ENCODE measurements around the gene MYL3. TPM values are rescaled to one million over a fixed set of nuclear protein-coding genes. Genes with fewer than 3 reads are reported as not detected.

The MYL3 gene
- total and polyA plus RNA-seq, 2 experiments from 2014 or later: not detected

DNA sequence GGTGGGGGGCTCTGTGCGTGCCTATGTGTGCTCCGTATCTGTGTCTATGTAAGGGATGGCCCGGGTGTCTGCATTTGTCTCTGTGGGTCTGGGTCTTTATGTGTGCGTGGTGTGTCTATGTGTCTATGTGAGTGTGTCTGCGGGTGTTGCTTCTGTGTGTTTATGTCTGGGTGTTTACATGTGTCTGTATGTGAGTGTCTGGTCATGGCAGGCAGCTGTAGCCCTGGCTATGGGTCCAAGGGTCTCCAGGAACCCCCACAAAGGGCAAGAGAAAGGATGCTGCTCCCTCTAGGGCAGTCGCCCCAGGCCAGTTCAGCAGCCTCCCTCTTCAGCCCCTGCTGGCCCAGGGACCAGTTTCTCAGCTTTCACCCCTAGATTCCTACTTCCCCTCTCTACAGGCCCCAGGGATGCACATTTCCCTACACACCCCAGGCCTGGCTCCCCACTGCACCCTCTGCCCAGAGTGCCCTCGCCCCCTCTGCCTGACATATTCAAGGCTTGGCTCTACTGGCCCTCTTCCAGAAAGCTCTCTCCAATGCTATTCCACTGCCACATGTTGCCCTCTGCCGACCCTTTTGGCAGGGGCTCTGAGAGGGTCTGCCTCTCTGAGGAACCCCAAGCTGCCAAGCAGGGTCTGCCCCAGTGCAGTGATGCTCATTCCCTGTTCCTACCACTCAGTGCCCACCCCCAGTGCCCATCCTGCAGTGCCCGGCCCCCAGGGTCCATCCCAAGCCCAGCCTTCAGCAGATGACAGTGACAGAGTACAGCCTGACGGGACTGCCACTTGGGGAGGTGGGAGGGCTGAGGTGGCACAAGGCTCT lies 1.0 kb upstream of the MYL3 start (continued):
- no peak for TF ChIP-seq JUNB (IDR thresholded peaks at IDR 0.05; ENCODE audit: unreplicated experiment)
- TF ChIP-seq EZH2phosphoT487 (IDR thresholded peaks at IDR 0.05; ENCODE audit: unreplicated experiment): no peak
- no peak for TF ChIP-seq STAT1 (IDR thresholded peaks at IDR 0.05; ENCODE audit: unreplicated experiment)
- TF ChIP-seq, protein P1, sequence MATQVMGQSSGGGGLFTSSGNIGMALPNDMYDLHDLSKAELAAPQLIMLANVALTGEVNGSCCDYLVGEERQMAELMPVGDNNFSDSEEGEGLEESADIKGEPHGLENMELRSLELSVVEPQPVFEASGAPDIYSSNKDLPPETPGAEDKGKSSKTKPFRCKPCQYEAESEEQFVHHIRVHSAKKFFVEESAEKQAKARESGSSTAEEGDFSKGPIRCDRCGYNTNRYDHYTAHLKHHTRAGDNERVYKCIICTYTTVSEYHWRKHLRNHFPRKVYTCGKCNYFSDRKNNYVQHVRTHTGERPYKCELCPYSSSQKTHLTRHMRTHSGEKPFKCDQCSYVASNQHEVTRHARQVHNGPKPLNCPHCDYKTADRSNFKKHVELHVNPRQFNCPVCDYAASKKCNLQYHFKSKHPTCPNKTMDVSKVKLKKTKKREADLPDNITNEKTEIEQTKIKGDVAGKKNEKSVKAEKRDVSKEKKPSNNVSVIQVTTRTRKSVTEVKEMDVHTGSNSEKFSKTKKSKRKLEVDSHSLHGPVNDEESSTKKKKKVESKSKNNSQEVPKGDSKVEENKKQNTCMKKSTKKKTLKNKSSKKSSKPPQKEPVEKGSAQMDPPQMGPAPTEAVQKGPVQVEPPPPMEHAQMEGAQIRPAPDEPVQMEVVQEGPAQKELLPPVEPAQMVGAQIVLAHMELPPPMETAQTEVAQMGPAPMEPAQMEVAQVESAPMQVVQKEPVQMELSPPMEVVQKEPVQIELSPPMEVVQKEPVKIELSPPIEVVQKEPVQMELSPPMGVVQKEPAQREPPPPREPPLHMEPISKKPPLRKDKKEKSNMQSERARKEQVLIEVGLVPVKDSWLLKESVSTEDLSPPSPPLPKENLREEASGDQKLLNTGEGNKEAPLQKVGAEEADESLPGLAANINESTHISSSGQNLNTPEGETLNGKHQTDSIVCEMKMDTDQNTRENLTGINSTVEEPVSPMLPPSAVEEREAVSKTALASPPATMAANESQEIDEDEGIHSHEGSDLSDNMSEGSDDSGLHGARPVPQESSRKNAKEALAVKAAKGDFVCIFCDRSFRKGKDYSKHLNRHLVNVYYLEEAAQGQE (IDR thresholded peaks at IDR 0.05; ENCODE audit: unreplicated experiment): no peak
- TF ChIP-seq EZH2 (IDR thresholded peaks at IDR 0.05; ENCODE audit: low read depth, unreplicated experiment): no peak
- no peak for TF ChIP-seq POLR2AphosphoS5 (IDR thresholded peaks at IDR 0.05; ENCODE audit: low read depth)
- TF ChIP-seq NANOG (IDR thresholded peaks at IDR 0.05; ENCODE audit: borderline replicate concordance): no peak
- TF ChIP-seq ZNF114 (CRISPR knock-in tag; IDR thresholded peaks at IDR 0.05): no peak

DNA sequence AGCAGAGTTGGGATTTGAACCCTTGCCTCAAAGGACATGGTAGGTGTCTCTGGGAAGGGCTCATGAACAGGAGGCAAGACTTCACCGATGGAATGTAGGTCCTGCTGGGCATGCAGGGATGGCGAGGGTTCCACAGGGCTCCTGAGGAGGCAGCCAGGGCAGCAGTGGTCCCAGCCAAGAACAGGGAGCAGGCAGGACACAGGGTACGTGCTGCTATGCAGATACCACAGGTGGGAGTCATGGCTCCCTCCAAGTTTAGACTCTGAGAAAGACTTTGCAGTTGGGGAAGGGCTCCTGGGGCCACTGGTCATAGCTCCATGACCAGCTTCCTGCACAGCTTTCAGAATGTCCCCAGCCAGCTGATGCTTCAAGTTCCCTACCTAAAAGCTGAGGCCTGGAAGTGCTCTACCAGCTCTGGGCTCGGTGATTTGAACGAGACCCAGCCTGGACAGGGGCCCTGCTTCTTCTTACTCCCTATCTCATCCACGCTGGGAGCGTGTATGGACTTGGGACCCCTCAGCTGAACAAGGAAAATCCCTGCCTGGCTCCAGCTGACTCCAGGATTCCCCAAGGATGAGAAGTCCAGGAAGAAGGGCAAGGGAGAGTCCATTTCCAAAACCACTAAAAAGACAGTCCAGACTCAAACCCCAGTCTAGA lies 747 bp downstream of the MYL3 start:
- peaks cover 11% of the 10 kb centered on the region for H3K27me3 Mint-ChIP-seq (ENCODE audit: insufficient read depth, low read depth, poor library complexity)
- Histone ChIP-seq H3K4me2 (no peak overlapping the region), H3K36me3 (ENCODE audit: insufficient read depth) (no peaks in the 10 kb centered on the region), H3K4me1 (ENCODE audit: insufficient read depth) (no peaks in the 10 kb centered on the region), H3K9me2 (ENCODE audit: insufficient read depth) (no peaks in the 10 kb centered on the region), H3K79me2 (replicated peaks; ENCODE audit: insufficient read depth) (no peaks in the 10 kb centered on the region), H4K20me1 (replicated peaks; ENCODE audit: insufficient read depth) (no peaks in the 10 kb centered on the region), H2AFZ (no peak overlapping the region), H3F3A (replicated peaks; ENCODE audit: low read depth) (no peaks in the 10 kb centered on the region), H3K27me3 (ENCODE audit: insufficient read depth) (no peaks in the 10 kb centered on the region), H3K4me3 (no peak overlapping the region), H3K27ac (ENCODE audit: low read depth) (no peak overlapping the region)
- no peaks in the 10 kb centered on the region for H3K36me3 Mint-ChIP-seq (ENCODE audit: low read depth)
- DNase-seq (ENCODE audit: low spot score) (no peak), ATAC-seq (no peak)
- H3K4me3 Mint-ChIP-seq: no peak overlapping the region
- H3K9me3 Mint-ChIP-seq: no peaks in the 10 kb centered on the region
- no peak overlapping the region for H3K27ac Mint-ChIP-seq
- no peaks in the 10 kb centered on the region for H3K4me1 Mint-ChIP-seq
- TF ChIP-seq EZH2 (IDR thresholded peaks at IDR 0.05; ENCODE audit: low read depth, unreplicated experiment) (no peak), ZNF331 (CRISPR knock-in tag; IDR thresholded peaks at IDR 0.05; ENCODE audit: low read depth) (no peak), EZH2phosphoT487 (IDR thresholded peaks at IDR 0.05; ENCODE audit: unreplicated experiment) (no peak), ZNF114 (CRISPR knock-in tag; IDR thresholded peaks at IDR 0.05) (no peak), JUNB (IDR thresholded peaks at IDR 0.05; ENCODE audit: unreplicated experiment) (no peak)
- TF ChIP-seq, protein P2, sequence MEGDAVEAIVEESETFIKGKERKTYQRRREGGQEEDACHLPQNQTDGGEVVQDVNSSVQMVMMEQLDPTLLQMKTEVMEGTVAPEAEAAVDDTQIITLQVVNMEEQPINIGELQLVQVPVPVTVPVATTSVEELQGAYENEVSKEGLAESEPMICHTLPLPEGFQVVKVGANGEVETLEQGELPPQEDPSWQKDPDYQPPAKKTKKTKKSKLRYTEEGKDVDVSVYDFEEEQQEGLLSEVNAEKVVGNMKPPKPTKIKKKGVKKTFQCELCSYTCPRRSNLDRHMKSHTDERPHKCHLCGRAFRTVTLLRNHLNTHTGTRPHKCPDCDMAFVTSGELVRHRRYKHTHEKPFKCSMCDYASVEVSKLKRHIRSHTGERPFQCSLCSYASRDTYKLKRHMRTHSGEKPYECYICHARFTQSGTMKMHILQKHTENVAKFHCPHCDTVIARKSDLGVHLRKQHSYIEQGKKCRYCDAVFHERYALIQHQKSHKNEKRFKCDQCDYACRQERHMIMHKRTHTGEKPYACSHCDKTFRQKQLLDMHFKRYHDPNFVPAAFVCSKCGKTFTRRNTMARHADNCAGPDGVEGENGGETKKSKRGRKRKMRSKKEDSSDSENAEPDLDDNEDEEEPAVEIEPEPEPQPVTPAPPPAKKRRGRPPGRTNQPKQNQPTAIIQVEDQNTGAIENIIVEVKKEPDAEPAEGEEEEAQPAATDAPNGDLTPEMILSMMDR (conservative IDR thresholded peaks at IDR 0.05; ENCODE audit: low read depth in 2 of 2): no peak
- TF ChIP-seq, protein P3, sequence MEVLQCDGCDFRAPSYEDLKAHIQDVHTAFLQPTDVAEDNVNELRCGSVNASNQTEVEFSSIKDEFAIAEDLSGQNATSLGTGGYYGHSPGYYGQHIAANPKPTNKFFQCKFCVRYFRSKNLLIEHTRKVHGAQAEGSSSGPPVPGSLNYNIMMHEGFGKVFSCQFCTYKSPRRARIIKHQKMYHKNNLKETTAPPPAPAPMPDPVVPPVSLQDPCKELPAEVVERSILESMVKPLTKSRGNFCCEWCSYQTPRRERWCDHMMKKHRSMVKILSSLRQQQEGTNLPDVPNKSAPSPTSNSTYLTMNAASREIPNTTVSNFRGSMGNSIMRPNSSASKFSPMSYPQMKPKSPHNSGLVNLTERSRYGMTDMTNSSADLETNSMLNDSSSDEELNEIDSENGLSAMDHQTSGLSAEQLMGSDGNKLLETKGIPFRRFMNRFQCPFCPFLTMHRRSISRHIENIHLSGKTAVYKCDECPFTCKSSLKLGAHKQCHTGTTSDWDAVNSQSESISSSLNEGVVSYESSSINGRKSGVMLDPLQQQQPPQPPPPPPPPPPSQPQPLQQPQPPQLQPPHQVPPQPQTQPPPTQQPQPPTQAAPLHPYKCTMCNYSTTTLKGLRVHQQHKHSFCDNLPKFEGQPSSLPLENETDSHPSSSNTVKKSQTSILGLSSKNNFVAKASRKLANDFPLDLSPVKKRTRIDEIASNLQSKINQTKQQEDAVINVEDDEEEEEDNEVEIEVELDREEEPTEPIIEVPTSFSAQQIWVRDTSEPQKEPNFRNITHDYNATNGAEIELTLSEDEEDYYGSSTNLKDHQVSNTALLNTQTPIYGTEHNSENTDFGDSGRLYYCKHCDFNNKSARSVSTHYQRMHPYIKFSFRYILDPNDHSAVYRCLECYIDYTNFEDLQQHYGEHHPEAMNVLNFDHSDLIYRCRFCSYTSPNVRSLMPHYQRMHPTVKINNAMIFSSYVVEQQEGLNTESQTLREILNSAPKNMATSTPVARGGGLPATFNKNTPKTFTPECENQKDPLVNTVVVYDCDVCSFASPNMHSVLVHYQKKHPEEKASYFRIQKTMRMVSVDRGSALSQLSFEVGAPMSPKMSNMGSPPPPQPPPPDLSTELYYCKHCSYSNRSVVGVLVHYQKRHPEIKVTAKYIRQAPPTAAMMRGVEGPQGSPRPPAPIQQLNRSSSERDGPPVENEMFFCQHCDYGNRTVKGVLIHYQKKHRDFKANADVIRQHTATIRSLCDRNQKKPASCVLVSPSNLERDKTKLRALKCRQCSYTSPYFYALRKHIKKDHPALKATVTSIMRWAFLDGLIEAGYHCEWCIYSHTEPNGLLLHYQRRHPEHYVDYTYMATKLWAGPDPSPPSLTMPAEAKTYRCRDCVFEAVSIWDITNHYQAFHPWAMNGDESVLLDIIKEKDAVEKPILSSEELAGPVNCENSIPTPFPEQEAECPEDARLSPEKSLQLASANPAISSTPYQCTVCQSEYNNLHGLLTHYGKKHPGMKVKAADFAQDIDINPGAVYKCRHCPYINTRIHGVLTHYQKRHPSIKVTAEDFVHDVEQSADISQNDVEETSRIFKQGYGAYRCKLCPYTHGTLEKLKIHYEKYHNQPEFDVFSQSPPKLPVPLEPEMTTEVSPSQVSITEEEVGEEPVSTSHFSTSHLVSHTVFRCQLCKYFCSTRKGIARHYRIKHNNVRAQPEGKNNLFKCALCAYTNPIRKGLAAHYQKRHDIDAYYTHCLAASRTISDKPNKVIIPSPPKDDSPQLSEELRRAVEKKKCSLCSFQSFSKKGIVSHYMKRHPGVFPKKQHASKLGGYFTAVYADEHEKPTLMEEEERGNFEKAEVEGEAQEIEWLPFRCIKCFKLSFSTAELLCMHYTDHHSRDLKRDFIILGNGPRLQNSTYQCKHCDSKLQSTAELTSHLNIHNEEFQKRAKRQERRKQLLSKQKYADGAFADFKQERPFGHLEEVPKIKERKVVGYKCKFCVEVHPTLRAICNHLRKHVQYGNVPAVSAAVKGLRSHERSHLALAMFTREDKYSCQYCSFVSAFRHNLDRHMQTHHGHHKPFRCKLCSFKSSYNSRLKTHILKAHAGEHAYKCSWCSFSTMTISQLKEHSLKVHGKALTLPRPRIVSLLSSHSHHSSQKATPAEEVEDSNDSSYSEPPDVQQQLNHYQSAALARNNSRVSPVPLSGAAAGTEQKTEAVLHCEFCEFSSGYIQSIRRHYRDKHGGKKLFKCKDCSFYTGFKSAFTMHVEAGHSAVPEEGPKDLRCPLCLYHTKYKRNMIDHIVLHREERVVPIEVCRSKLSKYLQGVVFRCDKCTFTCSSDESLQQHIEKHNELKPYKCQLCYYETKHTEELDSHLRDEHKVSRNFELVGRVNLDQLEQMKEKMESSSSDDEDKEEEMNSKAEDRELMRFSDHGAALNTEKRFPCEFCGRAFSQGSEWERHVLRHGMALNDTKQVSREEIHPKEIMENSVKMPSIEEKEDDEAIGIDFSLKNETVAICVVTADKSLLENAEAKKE (CRISPR knock-in tag; IDR thresholded peaks at IDR 0.05): no peak
